Vagina (tissue), 2 donors: ENCODE results near the gene PCSK6. TPM values are rescaled to one million over a fixed set of nuclear protein-coding genes. Genes with fewer than 3 reads are reported as not detected.

Experiments
- DNase-seq, 2 donors: peaks; one replicate each; pipeline ENCODE4 v3.0.0-alpha.2; 2017; ENCODE audit errors: extremely low spot score in 2 of 2
- H3K27ac ChIP-seq: fragments of 200-600 bp; sonication (generic); one replicate; pipeline ENCODE4 v1.5.1; 2019
- H3K27me3 ChIP-seq: fragments of 200-600 bp; sonication (generic); one replicate; pipeline ENCODE4 v1.5.1; 2019
- H3K36me3 ChIP-seq, 2 donors: fragments of 200-600 bp; sonication (generic); one replicate each; pipeline ENCODE4 v1.5.1; 2017 to 2019
- H3K4me1 ChIP-seq: fragments of 200-600 bp; sonication (generic); one replicate; pipeline ENCODE4 v1.5.1; 2019
- H3K4me3 ChIP-seq, 2 donors: fragments of 200-600 bp; sonication (generic); 1 replicate in 1 of 2; 2 replicates in 1 of 2; pipeline ENCODE4 v1.5.1; 2016 to 2019
- H3K9me3 ChIP-seq: fragments of 200-600 bp; sonication (generic); one replicate; pipeline ENCODE4 v1.5.1; 2019
- CTCF ChIP-seq, 3 experiments: fragments of 450-650 bp in 2 of 3; fragments of 200-600 bp in 1 of 3; sonication (generic) in 1 of 3; IDR thresholded peaks; one replicate each; pipeline ENCODE4 v1.5.1; 2017 to 2019; ENCODE audit warnings: antibody characterized with exemption in 3 of 3, mild to moderate bottlenecking in 2 of 3, moderate library complexity in 2 of 3
- POLR2A ChIP-seq, 2 donors: fragments of 450-650 bp; IDR thresholded peaks; one replicate each; pipeline ENCODE4 v1.6.1; 2017; ENCODE audit warnings: antibody characterized with exemption in 2 of 2, mild to moderate bottlenecking in 2 of 2, moderate library complexity in 2 of 2
- POLR2AphosphoS5 ChIP-seq, 2 donors: sonication (generic); formaldehyde crosslinking; IDR thresholded peaks; one replicate each; pipeline ENCODE4 v1.9.0; 2017; ENCODE audit warnings: antibody characterized with exemption in 2 of 2, mild to moderate bottlenecking in 2 of 2, low read depth in 1 of 2; ENCODE audit not compliant: insufficient read depth in 1 of 2
- intact Hi-C: fragments of 100-400 bp; cut with DNase I; formaldehyde crosslinking; loops from one replicate; pipeline ENCODE4 v1.15.1; 2023
- total RNA-seq: library from RNA; depleted of rRNA; stranded (reverse); fragments of >200 nt; gene quantifications from one replicate; pipeline ENCODE4 v1.2.3, GENCODE V29; 2016

Gene PCSK6
- total RNA-seq, 1 donor from 2014 or later = 7.4 TPM

- no peaks in the 10 kb centered on the region for H3K36me3 ChIP-seq
- H3K4me1 ChIP-seq = no peaks in the 10 kb centered on the region
- TF ChIP-seq CTCF (IDR thresholded peaks at IDR 0.05) = no peak
- TF ChIP-seq POLR2AphosphoS5 (IDR thresholded peaks at IDR 0.05; ENCODE audit: insufficient read depth in 1 of 2, low read depth in 1 of 2) = no peak
- TF ChIP-seq POLR2A (IDR thresholded peaks at IDR 0.05) = no peak
- intact Hi-C loops = no loop called here
- H3K27ac ChIP-seq = no peak overlapping the region
- H3K4me3 ChIP-seq = no peak overlapping the region
- no peak for DNase-seq
- no peaks in the 10 kb centered on the region for H3K27me3 ChIP-seq
- H3K9me3 ChIP-seq = no peaks in the 10 kb centered on the region
Observed at GRCh38 chr15:101362359-101362758, 127.1 kb downstream of the PCSK6 start.

GRCh38 chr15:101361418-101361817 is 128.1 kb downstream of the PCSK6 start:
- no peak for DNase-seq
- no peaks in the 10 kb centered on the region for H3K27me3 ChIP-seq
- TF ChIP-seq POLR2A (IDR thresholded peaks at IDR 0.05) (no peak), CTCF (IDR thresholded peaks at IDR 0.05) (no peak), POLR2AphosphoS5 (IDR thresholded peaks at IDR 0.05; ENCODE audit: insufficient read depth in 1 of 2, low read depth in 1 of 2) (no peak)
- no peak overlapping the region for H3K4me3 ChIP-seq
- intact Hi-C loops = no loop called here
- no peaks in the 10 kb centered on the region for H3K36me3 ChIP-seq
- no peaks in the 10 kb centered on the region for H3K9me3 ChIP-seq
- H3K4me1 ChIP-seq = no peaks in the 10 kb centered on the region
- H3K27ac ChIP-seq = no peak overlapping the region

- no peak overlapping the region for H3K4me3 ChIP-seq
- H3K27ac ChIP-seq = no peak overlapping the region
- DNase-seq = no peak
- no peaks in the 10 kb centered on the region for H3K27me3 ChIP-seq
- no peaks in the 10 kb centered on the region for H3K36me3 ChIP-seq
- H3K4me1 ChIP-seq = no peaks in the 10 kb centered on the region
- TF ChIP-seq POLR2AphosphoS5 (IDR thresholded peaks at IDR 0.05; ENCODE audit: insufficient read depth in 1 of 2, low read depth in 1 of 2) (no peak), CTCF (IDR thresholded peaks at IDR 0.05) (no peak), POLR2A (IDR thresholded peaks at IDR 0.05) (no peak)
- no peaks in the 10 kb centered on the region for H3K9me3 ChIP-seq
- intact Hi-C loops = no loop called here
Observed at GRCh38 chr15:101359365-101359947, 130.1 kb downstream of the PCSK6 start.

GRCh38 chr15:101358895-101359294 is 130.6 kb downstream of the PCSK6 start:
- Histone ChIP-seq H3K4me3 (no peak overlapping the region), H3K36me3 (no peaks in the 10 kb centered on the region), H3K9me3 (no peaks in the 10 kb centered on the region), H3K27me3 (no peaks in the 10 kb centered on the region), H3K4me1 (no peaks in the 10 kb centered on the region), H3K27ac (no peak overlapping the region)
- DNase-seq = no peak
- TF ChIP-seq POLR2A (IDR thresholded peaks at IDR 0.05) = no peak
- no peak for TF ChIP-seq POLR2AphosphoS5 (IDR thresholded peaks at IDR 0.05; ENCODE audit: insufficient read depth in 1 of 2, low read depth in 1 of 2)
- intact Hi-C loops = no loop called here

GRCh38 chr15:101357885-101358284 is 131.6 kb downstream of the PCSK6 start:
- DNase-seq = no peak
- TF ChIP-seq POLR2A (IDR thresholded peaks at IDR 0.05) = no peak
- TF ChIP-seq CTCF (IDR thresholded peaks at IDR 0.05) = no peak
- no peak for TF ChIP-seq POLR2AphosphoS5 (IDR thresholded peaks at IDR 0.05; ENCODE audit: insufficient read depth in 1 of 2, low read depth in 1 of 2)
- no peaks in the 10 kb centered on the region for H3K4me1 ChIP-seq
- no peaks in the 10 kb centered on the region for H3K9me3 ChIP-seq
- no peak overlapping the region for H3K27ac ChIP-seq
- no peak overlapping the region for H3K4me3 ChIP-seq
- no peaks in the 10 kb centered on the region for H3K36me3 ChIP-seq
- no peaks in the 10 kb centered on the region for H3K27me3 ChIP-seq
- intact Hi-C loops = no loop called here
